Adrenal gland (tissue), 12 donors: Measurements from ENCODE around the gene STK32C. TPM values are rescaled to one million over a fixed set of nuclear protein-coding genes. Genes with fewer than 3 reads are reported as not detected.

Experiments
- DNase-seq, 7 donors: peaks; one replicate each; pipeline ENCODE4 v3.0.0-alpha.2; 2019 to 2020
- H3K27ac ChIP-seq, 5 donors: fragments of 200-600 bp; sonication (generic) in 4 of 5; 1 replicate in 3 of 5; 2 replicates in 2 of 5; pipeline versions ENCODE4 v1.5.1 to v1.8.0; 2016 to 2020; ENCODE audit warnings: mild to moderate bottlenecking in 1 of 5
- H3K27me3 ChIP-seq: fragments of 200-600 bp; 2 replicates; pipeline ENCODE4 v1.8.0; 2021
- H3K36me3 ChIP-seq, 2 donors: fragments of 200-600 bp; replicated peaks in 1 of 2; 1 replicate in 1 of 2; 2 replicates in 1 of 2; pipeline versions ENCODE4 v1.5.1 to v1.8.0; 2018 to 2022
- H3K4me1 ChIP-seq, 2 donors: fragments of 200-600 bp; replicated peaks in 1 of 2; 1 replicate in 1 of 2; 2 replicates in 1 of 2; pipeline versions ENCODE4 v1.5.1 to v1.8.0; 2018 to 2021
- H3K4me3 ChIP-seq, 4 donors: fragments of 200-600 bp; sonication (generic) in 3 of 4; one replicate each; pipeline ENCODE4 v1.5.1; 2016 to 2018
- H3K9me3 ChIP-seq, 3 donors: fragments of 200-600 bp; sonication (generic) in 1 of 3; replicated peaks in 1 of 3; 1 replicate in 2 of 3; 2 replicates in 1 of 3; pipeline versions ENCODE4 v1.5.1 to v1.8.0; 2016 to 2021
- POLR2A ChIP-seq, 2 donors: fragments of 450-650 bp; IDR thresholded peaks; one replicate each; pipeline ENCODE4 v1.6.1; 2017; ENCODE audit warnings: antibody characterized with exemption in 2 of 2, mild to moderate bottlenecking in 2 of 2, moderate library complexity in 1 of 2
- WGBS, 4 donors: extraction: QIAGEN DNeasy Blood & Tissue Kit in 2 of 4; methylation state at CpG; one replicate each; pipeline versions ENCODE4 v1.1.5 to v1.1.7; 2013 to 2017; 5-methylcytosine and 5-hydroxymethylcytosine counted together
- intact Hi-C, 2 donors: fragments of 100-400 bp; cut with DNase I; formaldehyde crosslinking; loops; one replicate each; pipeline versions ENCODE4 v1.14.1 to v1.15.0; 2022 to 2023
- polyA plus RNA-seq, 3 donors: library from polyadenylated mRNA; stranded (reverse); fragments of 200-250 nt in 2 of 3; fragments of 350-450 nt in 1 of 3; fragmentation: Illumina TruSeq in 1 of 3; extraction: RNeasy Lipid Tissue Mini Kit (QIAGEN cat#74804) in 1 of 3; gene quantifications; one replicate each; pipeline ENCODE4 v1.2.3, GENCODE V29; 2013 to 2014
- total RNA-seq, 9 donors: library from RNA; depleted of rRNA in 4 of 9; stranded (reverse); fragments of >200 nt in 4 of 9; fragments of 120-200 nt in 1 of 9; fragmentation: NEBNext Ultra II Directional in 1 of 9; extraction: Animal tissue kit (Norgen Biotek cat#: 25700) in 1 of 9; gene quantifications; one replicate each; pipeline versions ENCODE4 v1.1.0 to v1.2.4, GENCODE V29; 2013 to 2023
- TF ChIP-seq, protein P1 (sequence below), 6 experiments: fragments of 450-650 bp in 4 of 6; fragments of 200-600 bp in 2 of 6; sonication (generic) in 1 of 6; IDR thresholded peaks; 1 replicate in 5 of 6; 2 replicates in 1 of 6; pipeline versions ENCODE4 v1.5.1 to v1.8.0; 2016 to 2021; ENCODE audit warnings: antibody characterized with exemption in 6 of 6, mild to moderate bottlenecking in 2 of 6, moderate library complexity in 1 of 6
- donor health status: healthy with polysubstance abuse.
- donor health status: Bipolar disorder and iron deficiency.
- donor health status: DM: yes; HTN: yes; CAD: no.
- donor health status: DM: no; HTN: no; CAD: no.
- donor health status: DM: no; HTN: no; CAD: no.
- donor health status: DM: yes; HTN: yes; CAD: no.

The STK32C gene
- total and polyA plus RNA-seq, 12 donors = 2.8 to 36.5 (median 15.9) TPM

DNA sequence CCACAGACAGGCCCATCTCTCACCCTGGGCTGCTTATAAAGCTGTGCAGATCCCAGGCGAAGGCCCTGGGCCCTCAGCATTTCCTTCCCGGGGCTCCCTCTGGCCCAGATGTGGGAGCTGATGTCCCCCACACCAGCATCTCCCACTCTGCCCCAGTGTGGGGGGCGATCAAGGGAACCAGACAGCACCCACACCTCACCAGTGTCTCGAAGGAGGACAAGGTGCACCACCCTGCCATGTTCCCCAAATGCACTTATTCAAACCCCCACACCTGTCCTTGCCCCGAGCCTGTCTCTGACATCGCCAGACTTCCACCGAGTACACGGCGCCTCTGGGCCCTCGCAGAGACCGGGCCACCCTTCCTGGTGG lies 101.4 kb downstream of the STK32C start:
- TF ChIP-seq POLR2A (IDR thresholded peaks at IDR 0.05) = no peak
- TF ChIP-seq, protein P1, sequence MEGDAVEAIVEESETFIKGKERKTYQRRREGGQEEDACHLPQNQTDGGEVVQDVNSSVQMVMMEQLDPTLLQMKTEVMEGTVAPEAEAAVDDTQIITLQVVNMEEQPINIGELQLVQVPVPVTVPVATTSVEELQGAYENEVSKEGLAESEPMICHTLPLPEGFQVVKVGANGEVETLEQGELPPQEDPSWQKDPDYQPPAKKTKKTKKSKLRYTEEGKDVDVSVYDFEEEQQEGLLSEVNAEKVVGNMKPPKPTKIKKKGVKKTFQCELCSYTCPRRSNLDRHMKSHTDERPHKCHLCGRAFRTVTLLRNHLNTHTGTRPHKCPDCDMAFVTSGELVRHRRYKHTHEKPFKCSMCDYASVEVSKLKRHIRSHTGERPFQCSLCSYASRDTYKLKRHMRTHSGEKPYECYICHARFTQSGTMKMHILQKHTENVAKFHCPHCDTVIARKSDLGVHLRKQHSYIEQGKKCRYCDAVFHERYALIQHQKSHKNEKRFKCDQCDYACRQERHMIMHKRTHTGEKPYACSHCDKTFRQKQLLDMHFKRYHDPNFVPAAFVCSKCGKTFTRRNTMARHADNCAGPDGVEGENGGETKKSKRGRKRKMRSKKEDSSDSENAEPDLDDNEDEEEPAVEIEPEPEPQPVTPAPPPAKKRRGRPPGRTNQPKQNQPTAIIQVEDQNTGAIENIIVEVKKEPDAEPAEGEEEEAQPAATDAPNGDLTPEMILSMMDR (IDR thresholded peaks at IDR 0.05) = no peak

DNA sequence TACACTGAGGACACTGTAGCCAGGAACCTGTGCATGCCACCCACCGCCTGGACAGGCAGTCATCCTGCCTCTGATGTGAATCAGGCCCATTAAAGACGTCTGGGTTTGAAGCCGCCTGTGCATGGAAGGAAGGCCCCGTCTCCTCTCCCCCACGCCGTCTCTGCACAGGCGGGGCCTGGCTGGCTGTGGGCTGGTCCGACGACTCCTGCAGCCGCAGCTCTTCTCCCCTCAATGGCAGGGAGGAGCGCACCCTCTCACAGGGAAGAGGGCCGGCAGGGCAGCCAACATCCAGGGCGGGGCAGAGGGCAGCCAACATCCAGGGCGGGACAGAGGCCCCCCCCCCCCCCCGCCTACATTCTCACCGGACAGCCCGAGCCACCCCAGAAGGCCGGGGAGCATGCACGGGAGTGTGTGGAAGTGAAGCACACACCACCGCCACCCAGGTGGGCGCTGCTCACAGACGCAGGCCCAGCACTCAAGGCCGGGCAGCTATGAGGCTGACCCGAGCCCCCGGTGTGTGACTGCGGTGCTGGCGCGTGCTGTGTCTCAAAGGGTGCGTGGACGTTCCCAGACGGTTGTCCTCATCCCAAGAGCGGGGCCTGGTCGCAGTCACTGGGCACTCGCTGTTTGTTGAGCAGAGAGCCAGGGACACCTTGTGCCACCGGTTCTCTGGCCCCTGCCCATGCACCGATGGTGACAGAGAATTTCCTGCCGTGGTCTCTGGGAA lies 101.9 kb downstream of the STK32C start:
- Histone ChIP-seq H3K27ac (no peak overlapping the region), H3K4me1 (no peaks in the 10 kb centered on the region), H3K4me3 (no peak overlapping the region), H3K36me3 (no peaks in the 10 kb centered on the region), H3K27me3 (no peaks in the 10 kb centered on the region), H3K9me3 (no peaks in the 10 kb centered on the region)
- no peak for DNase-seq
- 82 to 90% (median 85%) methylated on average over 7 to 37 of the region's 37 CpGs for WGBS, 4 donors
- intact Hi-C loops = no loop called here
- TF ChIP-seq POLR2A (IDR thresholded peaks at IDR 0.05) = no peak
- TF ChIP-seq, protein P1 (IDR thresholded peaks at IDR 0.05) = no peak

More for the DNA sequence above, 101.4 kb downstream of the STK32C start:
- Histone ChIP-seq H3K36me3 (no peaks in the 10 kb centered on the region), H3K4me1 (no peaks in the 10 kb centered on the region), H3K27me3 (no peaks in the 10 kb centered on the region), H3K27ac (no peak overlapping the region), H3K4me3 (no peak overlapping the region), H3K9me3 (no peaks in the 10 kb centered on the region)
- WGBS, 4 donors = 89 to 96% (median 91%) methylated on average over 8 to 11 of the region's 11 CpGs
- intact Hi-C loops = no loop called here
- DNase-seq = no peak

DNA sequence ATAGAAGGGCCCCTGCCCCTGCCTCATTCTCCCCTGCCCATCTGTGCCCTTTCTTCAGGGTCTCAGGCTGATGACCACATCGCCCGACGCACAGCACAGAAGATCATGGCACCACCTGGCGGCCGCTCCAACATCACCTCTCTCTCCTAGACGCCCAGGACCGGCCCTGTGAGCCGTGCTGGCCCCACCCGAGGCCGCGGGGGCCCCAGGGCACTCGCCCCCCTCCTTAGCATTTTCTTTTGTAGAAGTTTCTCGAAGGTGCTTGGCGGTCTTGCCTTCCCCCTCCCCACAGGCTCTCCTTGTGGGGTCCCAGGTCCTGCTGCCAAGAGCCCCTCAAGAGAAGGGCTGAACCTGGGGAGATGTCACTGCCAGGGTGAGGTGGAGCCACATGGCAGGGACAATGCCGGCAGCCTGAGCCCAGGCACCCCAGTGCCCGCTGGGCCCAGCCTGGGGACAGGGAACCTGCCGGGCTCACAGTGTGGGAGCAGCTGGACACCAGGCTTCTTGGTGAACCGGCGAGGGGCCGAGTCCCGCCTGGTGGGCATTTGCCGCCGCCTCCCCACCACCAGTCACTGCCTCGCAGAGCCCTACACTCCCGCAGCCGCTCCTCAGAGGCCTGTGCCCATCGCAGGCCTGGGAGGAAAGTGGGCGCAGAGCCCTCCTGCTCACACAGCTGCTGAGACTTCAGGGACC lies 102.8 kb downstream of the STK32C start:
- H3K9me3 ChIP-seq = no peaks in the 10 kb centered on the region
- no peak overlapping the region for H3K4me3 ChIP-seq
- WGBS, 4 donors = 85 to 95% (median 89%) methylated on average over 9 to 28 of the region's 28 CpGs
- H3K27ac ChIP-seq = no peak overlapping the region
- no peak for DNase-seq
- no peaks in the 10 kb centered on the region for H3K4me1 ChIP-seq
- intact Hi-C loops = no loop called here
- no peaks in the 10 kb centered on the region for H3K36me3 ChIP-seq
- H3K27me3 ChIP-seq = no peaks in the 10 kb centered on the region
- TF ChIP-seq, protein P1 (IDR thresholded peaks at IDR 0.05) = no peak
- TF ChIP-seq POLR2A (IDR thresholded peaks at IDR 0.05) = no peak

DNA sequence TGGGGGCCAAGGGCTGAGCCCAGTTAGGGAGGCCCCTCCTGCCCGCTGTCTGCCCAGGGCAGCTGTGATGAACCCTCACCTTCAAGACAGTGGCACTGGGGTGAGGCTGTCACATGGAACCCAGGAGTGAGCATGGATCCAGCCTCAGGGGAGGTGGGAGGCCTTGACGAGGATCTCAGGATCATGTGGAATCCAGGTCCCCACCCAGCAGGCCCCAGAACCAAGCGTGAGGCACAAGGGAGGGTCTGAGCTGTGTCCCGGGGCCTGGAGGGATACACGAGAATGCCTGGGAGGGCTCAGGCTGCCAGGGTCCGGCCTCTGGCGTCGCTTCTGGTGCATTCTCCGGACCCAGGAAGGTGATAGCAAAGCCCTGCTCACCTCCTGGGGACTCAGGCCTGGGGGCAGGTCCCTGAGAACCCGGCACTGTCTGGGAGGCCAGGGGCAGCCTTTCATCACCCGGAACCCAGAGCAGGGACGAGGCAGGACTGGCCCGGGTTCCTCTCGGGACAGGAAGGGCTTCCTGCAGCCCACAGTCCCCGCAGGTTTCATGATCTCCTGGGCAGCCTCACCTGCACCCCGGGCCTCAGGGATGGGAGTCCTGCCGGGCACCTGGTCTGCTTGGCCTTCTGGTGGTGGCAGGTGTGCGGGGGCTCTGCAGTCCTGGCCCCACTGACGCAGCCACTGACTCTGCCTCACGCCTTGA lies 103.5 kb downstream of the STK32C start:
- no peak overlapping the region for H3K4me3 ChIP-seq
- H3K27ac ChIP-seq = no peak overlapping the region
- intact Hi-C loops = no loop called here
- 87 to 96% (median 88%) methylated on average over 7 to 20 of the region's 20 CpGs for WGBS, 4 donors
- H3K4me1 ChIP-seq = no peaks in the 10 kb centered on the region
- TF ChIP-seq, protein P1 (IDR thresholded peaks at IDR 0.05) = no peak
- no peak for TF ChIP-seq POLR2A (IDR thresholded peaks at IDR 0.05)
- H3K9me3 ChIP-seq = no peaks in the 10 kb centered on the region
- no peak for DNase-seq
- no peaks in the 10 kb centered on the region for H3K36me3 ChIP-seq
- H3K27me3 ChIP-seq = no peaks in the 10 kb centered on the region
